HG03045 (cell line): Measurements from ENCODE around the gene STX7.

Experiments used
- ATAC-seq: cut with Tn5 transposase; IDR thresholded peaks from one replicate; pipeline ENCODE4 v1.9.1; 2021; ENCODE audit warnings: mild to moderate bottlenecking, moderate library complexity; ENCODE audit not compliant: unreplicated experiment

The STX7 gene

DNA sequence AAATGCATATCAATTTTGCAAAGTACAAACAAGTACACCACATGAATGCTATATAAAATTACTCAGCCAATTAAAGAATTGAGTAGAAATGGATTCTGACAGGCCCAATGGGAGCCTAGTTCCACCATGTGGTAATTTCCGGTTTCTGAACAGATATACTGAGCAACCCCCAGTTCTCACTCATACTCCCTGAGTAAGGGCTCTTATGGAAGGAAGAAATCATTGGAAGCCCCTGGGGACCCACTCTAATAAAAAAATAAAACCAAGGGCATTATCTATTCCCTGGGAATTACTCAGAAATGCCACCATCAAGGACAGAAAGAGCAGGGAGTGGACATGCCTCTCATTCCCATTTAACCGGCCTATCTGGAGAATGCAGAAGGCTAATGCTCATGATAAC, 34.6 kb downstream of the STX7 start:
- no peak for ATAC-seq

DNA sequence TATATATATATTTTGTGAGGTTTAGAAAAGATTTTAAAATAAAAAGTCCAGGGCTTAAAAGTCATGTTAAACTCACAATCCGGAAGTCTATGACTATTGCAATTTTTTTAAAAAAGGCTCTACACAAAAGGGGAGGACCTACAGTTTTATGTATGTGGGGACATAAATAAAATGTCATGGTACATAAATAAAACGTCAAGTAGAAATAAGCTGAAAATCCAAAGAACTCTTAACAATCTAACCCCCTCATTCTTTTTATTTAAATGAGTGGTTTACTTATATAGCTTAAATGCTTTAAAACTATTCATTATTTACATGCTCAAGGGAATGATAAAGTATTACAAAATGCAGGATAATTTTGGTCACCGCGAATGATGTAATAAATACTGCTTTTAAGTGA, 36.2 kb downstream of the STX7 start:
- no peak for ATAC-seq

DNA sequence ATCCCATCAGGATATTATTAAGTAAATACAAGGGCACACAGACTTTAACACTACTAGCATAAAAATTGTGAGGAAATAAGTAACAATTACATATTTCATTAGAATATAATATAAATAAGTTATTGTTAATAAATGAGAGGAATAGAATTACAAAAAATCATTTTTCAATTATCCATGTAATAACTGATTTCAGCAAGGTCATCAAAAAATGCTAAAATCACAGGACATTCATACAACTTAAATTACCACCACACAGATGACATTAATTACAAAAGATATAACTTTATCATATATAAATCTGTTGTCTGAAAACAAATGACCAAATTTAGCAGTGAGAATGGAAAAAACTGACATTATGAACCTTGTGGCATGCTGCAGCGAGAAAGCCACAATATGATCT, 37.0 kb downstream of the STX7 start:
- no peak for ATAC-seq

DNA sequence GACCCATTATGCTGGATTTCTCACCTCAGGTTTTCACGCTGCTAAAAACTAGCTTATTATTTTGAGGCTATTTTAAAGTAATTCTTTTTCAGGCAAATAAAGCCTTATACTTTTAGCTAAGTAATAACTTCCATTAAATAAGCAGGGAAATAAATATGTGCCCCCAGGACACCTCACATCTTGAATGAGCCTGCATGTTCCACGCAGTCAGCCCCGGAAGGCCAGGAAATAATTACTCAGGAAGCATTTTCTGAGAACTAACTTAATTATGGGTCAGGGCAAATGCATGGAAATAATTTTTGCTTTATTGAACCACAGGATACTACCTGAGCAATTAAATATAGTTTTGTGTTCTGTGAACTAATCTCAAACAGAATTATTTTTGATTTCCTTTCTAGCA, 41.1 kb downstream of the STX7 start:
- ATAC-seq = no peak

DNA sequence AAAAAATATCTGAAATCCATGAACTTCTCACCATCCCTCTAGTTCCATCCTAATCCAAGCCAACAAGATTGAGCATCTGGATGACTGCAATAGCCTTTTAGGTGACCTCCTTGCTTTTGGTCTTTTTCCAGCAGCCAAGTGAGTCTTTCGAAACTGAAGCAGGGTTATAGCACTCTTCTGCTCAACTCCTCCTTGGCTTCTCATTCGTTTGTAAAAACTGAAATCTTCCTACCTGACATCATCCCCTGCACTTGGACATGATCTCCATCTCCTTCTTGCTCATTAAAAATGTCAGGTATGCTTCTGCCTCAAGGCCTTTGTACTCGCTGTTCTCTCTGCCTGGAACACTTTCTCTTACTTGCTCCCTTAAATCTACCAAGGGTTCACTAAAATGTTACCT, 46.0 kb downstream of the STX7 start:
- ATAC-seq = no peak

DNA sequence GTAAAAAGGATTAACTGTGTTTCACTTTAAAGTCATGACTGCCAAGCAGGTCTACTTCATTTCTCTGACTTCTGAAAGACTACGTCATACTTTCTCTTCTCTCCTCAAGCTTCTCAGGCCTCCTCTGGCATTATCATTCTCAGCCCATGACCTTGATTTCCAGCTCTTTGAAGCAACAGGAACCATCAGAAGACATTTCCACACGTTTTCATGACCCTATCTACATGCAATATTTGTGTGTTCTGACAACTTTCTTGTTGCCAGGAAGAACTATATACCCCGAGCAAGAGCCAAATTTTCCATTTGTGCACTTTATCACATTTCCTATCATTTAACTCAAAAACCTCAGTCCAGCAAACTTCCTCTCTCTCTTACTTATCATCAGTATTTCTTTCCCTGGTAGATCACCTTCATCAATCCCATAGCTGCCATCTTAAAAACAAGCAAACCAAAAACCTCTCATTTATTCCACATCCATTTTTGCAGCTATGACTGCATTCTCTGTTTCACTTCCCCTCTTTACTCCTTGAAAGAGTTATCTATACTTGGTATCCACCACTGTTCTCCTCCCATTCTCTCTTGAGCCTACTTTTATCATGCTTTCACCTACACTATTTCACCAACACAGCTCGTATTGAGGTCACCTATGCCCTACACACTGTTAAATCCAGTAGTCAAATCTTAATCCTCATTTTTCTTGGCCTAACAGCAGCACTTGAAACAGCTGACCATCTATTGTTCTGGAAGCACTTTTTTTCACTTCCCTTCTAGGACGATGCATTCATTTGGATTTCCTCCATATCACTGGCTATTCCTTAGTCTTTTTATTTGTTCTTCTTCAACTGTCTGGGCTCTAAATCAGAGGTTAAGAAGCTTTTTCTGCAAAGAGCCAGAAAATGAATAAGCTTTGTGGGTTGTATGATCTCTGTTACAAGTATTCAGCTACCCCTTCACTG, 47.1 kb downstream of the STX7 start:
- peak; percentile 69 for ATAC-seq

DNA sequence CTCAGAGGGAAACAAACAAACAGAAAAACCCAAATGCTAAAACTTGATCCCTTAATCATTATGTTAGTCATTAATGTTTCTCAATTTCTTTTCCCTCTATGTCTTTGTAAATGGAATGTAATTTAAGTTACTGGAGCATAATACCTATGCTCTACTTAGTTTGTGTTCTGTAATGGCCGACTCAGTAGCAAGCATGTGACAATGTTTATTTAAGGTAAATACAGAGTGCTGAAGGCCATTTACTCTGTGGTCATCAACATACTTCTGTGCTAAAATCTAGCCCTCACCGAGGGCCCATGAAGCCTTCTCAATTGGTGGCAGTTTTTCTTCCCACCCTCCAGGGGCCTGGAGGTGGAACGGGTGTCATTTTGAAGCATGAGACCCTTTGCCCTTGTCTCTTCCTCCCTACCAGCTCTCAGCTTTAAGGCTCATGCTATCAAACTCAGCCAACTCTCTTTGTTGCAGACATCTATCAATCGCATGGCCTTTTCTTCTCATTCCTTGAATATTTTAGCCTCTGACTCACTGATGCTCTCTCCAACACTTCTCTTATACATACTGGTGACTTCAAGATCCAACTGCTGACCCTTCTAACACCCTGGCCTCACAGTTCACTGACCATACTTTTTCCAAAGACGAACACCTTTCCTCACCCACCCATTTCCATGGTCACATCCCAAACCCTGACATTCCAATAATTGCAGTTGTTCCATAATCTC, 48.2 kb downstream of the STX7 start:
- ATAC-seq = no peak

DNA sequence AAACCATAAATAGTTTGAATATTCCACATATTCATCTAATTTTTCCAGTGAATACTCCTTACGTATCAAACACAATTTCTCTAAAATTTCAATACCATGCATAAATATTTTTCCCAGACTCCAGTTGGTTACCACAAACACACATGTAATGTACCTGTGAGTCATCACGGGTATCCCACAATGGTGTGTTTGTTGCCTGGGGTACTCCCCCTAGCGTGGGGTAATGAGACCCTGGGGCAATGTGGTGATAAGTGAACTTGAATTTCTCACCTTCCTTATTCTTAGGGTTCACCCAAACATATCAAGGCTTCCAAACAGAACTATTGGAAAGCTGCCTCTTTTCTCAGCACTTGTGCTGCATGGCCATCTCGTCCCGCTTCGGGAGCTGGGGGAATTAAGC, 51.0 kb downstream of the STX7 start:
- ATAC-seq = no peak

DNA sequence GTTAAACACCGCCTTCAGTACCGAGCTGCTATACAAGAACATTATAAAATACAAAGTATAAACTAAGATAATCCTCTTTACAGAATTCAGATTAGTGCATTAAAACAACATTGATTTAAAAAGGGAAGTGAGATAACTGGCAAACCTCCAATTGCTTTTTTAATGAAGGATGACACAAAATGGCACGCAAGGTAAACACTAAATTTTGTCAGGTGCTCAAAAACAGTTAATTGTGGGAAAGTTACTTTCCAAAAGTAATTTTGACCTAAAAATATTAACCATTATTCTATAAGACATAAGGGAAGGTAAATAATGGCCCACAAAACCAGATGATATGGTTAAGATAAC, 53.3 kb downstream of the STX7 start:
- no peak for ATAC-seq

DNA sequence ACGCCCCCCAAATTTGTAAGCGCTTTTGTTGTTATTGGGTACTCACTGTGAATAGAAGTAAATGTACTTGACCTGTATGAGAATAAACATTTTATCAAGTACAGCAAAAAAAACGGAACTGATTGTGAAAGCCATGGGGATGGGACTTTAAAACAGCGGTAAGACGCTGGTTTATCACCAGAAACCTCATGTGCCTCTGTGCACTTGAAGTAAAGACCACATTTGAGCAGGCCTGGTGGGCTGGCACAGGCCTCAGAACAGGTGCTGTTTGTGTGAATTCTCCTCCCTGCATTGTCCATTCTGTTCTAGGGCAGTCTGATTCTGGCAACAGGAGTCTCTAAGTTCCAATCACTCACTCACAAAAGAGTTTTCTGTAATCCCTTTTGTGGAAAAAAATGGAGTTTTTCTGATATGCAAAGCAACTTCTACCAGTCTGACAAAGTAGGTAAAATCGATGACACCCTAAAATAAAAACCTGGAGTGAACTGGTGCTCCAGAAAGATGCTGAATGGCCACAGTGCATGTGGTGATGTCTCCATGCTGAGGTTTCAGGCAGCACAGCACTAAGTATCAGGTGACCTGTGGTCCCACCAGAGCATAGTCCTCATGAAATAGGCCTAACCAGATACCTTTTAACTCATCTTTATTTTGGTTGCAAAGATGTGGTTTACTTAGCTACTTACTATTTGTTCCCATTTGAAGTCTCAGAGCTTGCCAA, 53.9 kb downstream of the STX7 start:
- no peak for ATAC-seq

DNA sequence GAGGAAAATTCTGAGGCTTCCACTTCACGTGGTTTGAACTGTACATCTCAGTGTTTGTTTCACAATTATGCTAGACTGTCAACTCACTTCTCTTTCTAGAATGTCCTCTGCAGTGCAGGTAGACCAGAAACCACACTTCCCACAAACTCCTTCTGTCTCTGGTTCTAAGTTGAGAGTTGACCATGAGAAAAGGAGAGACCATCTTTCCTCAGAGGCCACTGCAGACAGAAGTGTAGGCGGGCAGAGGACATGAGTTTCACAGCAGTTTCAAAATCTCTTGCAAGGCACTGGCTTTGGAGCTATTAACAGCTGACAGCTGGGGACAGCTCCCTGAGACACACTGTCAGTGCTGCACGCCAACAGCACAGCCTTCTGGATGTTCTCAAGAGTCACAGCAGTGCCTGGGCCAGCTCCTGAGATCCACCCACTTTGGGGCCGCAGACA, 56.2 kb downstream of the STX7 start:
- ATAC-seq = peak; percentile 96

DNA sequence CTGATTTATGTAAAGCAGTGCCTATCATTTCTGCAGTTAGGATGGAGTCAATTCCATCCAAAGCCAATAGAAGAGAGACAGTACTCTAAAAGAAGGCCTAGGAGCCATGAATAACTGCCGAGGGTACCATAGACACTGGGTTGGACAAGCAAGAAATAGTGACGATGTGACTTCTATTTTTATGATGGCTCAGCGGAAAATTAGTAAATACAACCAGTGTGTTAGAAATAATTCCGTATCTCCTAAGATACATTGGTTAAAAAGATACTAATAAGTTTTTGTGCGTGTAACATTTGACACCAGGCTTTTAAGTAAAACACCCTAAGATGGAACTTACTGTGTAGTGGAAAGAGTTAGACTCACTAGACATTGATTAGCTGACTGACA, 66.1 kb downstream of the STX7 start:
- no peak for ATAC-seq

DNA sequence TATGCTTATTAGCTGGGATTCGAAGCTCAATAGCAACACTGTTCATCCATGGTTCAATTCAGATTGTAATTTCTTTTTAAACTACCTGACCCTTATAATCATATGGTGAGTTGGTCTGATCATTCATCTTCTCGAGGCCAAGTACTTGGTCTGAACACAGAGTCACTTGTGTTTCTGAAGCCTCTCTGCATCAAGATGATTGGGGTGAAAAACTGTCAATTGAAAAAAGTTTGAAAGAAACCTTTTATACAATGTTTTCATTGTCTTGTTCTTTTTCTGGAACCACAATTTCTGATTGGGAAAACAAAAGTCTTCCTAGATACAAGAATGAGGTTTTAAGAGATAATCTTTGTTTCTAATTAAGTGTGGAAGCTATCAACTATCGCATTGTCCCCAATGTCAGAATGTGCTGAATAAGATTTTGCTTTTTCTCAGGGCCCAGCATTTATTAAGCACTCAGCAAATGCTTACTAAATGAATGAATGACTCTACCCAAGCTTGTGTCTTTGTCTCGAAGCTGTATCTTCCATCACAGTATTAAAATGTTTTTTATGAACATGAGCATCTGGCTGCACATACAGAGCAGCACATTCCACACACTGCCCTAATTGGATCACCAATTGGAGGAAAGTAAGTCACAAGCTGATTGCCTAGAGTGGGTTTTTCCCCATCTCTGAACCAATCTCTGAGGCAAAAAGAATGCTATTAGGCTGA, 66.6 kb downstream of the STX7 start:
- ATAC-seq = no peak

DNA sequence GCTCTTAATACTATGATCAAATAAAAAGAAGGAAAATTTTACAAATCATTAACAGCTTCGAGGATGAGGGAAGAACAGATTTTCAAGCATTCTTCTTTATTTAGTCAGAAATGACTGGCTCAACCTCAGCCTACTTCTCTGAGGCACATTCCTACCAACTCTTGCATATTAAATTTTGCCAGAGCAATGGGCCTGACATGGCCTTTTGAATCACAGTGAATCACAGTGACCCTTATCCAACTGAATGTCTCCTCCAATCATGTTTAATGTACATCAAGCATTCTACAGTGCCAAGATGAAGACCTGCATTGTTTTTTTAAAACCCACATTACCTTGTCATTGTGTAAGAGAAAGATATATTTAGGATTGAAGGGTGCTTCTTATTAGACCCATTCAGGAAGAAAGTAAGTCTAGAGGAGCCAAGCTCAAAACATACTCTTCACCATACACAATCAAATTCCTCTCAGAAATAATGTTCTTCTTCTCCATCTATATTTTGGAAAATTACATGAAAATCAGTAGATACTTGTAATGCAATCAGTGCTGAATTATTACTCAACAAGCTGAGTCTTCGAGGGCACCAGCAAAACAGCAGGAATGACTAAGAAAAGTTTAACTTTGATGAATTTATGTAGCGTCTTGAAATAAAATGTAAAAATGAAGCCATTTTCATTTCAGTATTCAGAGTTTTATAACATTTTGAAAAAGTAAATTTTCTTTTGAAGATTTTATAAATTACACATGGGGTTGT, 67.5 kb downstream of the STX7 start:
- no peak for ATAC-seq

DNA sequence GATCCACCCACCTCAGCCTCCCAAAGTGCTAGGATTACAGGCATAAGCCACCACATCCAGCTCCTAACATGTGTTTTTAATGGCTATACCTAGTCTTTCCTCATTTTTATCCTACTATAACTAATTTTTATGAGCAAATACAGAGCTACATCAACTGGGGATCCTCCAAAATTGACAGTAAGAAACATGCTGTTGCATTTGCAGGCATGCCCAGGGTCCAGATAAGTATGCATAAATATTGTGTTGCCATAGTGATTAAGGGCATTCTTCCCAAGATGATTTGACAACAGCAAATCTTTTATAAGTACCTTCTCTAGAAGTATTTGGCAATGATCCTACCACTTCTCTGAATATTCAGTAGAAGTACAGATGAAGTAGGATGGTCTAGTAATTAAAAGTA, 69.7 kb downstream of the STX7 start:
- ATAC-seq = no peak

DNA sequence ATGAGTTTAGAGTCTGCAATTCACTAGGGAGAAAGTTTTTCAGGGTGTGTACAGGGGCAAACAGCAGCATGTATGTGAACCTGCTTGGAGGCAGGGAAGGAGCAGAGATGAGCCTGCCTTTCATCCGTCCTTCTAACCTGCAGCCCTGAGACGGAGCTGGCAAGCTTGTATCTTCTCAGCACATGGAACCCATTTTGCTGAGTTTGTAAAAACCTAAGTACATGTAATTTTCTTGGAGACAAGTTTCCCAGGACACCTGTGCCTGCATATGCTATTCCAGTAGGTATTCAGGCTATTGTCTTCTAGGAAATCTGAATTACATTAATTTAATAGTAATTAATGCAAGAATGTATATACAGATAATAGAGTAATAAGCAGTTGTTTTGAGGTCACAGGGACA, 82.8 kb downstream of the STX7 start:
- ATAC-seq = no peak

DNA sequence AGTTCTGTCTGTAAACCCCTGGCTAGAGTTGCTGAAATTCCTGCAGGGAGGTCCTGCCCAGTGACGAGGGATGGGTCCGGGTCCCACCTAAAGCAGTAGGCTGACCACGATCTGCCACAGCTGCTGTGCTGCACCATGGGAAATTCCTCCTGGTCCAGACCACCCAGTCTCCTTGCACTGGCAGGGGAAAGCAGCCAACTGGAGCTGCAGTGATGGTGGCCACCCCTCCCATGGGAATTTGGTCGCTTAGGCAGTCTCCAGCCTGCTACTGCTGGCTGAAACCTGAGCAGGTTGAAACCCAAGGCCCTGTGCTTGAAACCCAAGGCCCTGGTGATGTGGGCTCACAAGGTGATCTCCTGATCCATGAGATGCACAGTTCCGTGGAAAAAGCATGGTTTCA, 87.7 kb downstream of the STX7 start:
- no peak for ATAC-seq

DNA sequence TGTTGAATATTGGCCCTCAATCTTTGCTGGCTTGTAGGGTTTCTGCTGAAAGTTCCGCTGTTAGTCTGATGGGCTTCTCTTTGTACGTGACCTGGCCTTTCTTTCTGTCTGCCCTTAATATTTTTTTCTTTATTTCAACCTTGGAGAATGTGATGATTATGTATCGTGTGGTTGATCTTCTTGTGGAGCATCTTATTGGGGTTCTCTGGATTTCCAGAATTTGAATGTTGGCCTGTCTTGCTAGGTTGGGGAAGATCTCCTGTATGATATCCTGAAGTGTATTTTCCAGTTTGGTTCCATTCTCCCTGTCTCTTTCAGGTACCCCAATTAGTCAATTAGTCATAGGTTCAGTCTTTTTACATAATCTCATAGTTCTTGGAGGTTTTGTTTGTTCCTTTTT, 89.1 kb downstream of the STX7 start:
- ATAC-seq = no peak

DNA sequence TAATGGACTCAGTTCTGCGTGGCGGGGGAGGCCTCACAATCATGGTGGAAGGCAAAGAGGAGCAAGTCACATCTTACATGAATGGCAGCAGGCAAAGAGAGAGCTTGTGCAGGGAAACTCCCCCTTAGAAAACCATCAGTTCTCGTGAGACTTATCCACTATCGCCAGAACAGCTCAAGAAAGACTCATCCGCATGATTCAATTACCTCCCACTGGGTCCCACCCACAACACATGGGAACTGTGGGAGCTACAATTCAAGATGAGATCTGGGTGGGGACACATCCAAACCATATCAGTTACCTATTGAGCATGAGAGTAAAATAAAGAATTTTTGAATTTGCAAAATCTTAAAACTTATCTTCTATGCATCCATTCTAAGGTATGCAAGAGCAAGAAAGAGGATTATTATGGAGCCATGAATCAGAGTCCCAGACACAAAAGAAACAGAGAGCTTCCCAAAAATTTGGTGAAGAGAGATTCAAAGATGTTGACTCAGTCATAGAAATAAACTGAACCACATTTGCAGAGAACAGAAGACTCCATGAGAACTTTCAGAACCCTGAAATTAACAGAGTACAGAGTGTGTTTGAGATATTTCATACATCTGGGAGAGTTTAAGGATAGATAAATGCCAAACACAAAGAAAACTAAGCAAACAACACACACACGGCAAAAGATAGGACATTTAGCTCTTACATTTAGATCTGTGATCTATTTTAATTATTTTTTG, 94.5 kb downstream of the STX7 start:
- ATAC-seq = no peak

DNA sequence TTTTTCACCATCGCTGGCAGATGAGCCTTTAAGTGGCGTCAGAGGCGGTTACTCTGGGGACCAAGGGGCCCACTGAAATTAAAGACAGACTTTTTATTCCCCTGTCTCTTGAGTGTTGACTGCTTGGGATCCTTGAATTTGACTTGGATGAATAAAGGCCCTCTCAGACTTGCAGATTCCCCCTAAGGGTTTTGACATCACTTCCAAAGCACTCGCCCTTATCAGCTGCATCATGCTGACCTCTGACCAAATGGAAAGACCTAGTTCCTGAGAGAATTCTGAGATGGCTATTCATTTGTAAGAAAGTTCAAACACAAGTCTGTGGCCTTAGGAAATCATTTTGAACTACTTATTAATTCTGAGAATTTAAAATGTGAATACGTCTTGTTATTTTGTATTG, 98.2 kb downstream of the STX7 start:
- ATAC-seq = no peak
